ENCODE data around the gene LYRM4.

DNA sequence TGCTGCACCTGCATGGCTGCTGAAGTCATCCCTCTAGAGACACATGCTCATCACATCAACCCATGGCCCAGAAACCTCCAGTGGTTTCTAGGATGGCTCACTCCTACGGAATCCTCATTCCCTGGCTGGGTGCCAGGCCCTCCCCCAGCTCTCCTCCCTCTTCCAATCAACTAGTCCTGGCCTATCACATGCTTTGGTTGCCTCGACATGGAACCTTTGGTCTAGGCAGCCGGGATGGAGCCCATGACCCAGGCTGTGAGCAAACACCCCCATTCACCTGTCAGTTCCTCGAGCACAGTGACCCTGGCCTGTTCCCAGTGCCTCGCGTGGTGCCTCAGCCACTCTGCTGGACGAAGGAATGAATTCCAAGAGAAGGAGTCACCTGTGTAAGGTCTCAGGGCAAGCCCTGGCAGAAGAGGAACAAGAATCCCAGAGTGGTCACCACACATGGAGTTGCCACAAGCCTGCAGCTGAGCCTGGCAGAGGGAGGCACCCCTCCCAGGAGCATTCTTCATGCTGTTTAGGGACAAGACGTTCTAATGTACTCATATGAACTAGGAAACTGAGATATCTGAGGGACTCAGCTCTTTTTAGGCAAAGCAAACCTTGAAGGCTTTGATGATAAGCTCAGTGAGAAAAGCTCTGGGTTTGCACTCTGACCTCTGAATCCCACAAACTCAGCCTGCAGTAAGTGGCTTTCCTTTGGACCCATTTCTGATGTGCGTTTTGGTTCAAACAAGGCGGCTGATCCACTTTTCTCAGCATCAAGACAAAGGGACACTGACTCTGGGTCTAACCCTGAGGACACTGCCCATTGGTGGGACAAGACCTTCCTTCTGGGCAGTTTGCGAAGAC, 135.4 kb downstream of the LYRM4 start:
- TF ChIP-seq, protein P1, sequence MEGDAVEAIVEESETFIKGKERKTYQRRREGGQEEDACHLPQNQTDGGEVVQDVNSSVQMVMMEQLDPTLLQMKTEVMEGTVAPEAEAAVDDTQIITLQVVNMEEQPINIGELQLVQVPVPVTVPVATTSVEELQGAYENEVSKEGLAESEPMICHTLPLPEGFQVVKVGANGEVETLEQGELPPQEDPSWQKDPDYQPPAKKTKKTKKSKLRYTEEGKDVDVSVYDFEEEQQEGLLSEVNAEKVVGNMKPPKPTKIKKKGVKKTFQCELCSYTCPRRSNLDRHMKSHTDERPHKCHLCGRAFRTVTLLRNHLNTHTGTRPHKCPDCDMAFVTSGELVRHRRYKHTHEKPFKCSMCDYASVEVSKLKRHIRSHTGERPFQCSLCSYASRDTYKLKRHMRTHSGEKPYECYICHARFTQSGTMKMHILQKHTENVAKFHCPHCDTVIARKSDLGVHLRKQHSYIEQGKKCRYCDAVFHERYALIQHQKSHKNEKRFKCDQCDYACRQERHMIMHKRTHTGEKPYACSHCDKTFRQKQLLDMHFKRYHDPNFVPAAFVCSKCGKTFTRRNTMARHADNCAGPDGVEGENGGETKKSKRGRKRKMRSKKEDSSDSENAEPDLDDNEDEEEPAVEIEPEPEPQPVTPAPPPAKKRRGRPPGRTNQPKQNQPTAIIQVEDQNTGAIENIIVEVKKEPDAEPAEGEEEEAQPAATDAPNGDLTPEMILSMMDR (conservative IDR thresholded peaks at IDR 0.05) = no peak
- TF ChIP-seq EZH2 (IDR thresholded peaks at IDR 0.05; ENCODE audit: low read depth) = no peak
